ENCODE results near the gene ARMC3. TPM values are rescaled to one million over a fixed set of nuclear protein-coding genes. Genes with fewer than 3 reads are reported as not detected.

ARMC3 gene
- polyA plus RNA-seq, 3 donors: not detected

DNA sequence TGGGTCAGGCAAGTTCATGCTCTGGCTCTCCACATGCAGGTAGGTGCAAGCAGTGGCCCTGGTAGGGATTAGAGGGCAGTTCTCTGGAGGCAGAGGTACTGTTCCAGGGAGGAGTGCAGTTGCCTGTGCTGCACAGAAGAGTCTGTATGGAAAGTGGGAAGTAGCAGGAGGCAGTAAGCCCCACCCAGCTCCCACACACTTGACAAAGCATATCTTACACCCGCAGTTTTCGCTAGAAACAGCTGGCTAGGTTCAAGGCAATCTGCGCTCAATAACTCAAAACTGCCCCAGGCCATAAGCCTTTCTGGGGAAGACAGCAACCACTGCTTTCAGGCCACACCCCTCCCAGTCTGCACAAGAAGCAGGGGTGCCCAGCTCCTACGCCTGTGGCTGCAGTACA, 33.1 kb upstream of the ARMC3 start:
- peaks cover 0 to 5% of the 10 kb centered on the region in 2 donors for H3K4me1 ChIP-seq (ENCODE audit: control insufficient read depth in 1 of 2, insufficient read depth in 2 of 2, low read length in 2 of 2)
- H3K27ac ChIP-seq (ENCODE audit: low read depth in 1 of 2, low read length in 2 of 2): no peak overlapping the region
- no peak for DNase-seq
- Mint-ChIP-seq H3K27me3 (ENCODE audit: low read depth in 3 of 3) (peaks cover 0 to 6% (median 2%) of the 10 kb centered on the region in 3 donors), H3K9me3 (peaks cover 5 to 18% (median 13%) of the 10 kb centered on the region in 7 donors), H3K4me3 (no peak overlapping the region), H3K27ac (no peak overlapping the region), H3K4me1 (peaks cover 5% of the 10 kb centered on the region), H3K36me3 (no peaks in the 10 kb centered on the region)
- no peak overlapping the region for H2AFZ ChIP-seq (ENCODE audit: insufficient read depth, low read depth, low read length, poor library complexity, severe bottlenecking)
- no peaks in the 10 kb centered on the region for H4K20me1 ChIP-seq (ENCODE audit: insufficient read depth, low read length)
- no peaks in the 10 kb centered on the region for H3K36me3 ChIP-seq (replicated peaks in 1 of 2; ENCODE audit: control insufficient read depth in 1 of 2, insufficient read depth in 2 of 2, low read length in 2 of 2)
- H3K4me3 ChIP-seq (replicated peaks in 1 of 3; ENCODE audit: low read depth in 2 of 3, low read length in 3 of 3): no peak overlapping the region
- intact Hi-C loops (cut with micrococcal nuclease): no loop called here
- H3K9ac ChIP-seq (ENCODE audit: insufficient read depth, low read length, poor library complexity, severe bottlenecking): no peak overlapping the region
- no peak overlapping the region for H3K4me2 ChIP-seq (replicated peaks; ENCODE audit: extremely low read depth, low read length, poor library complexity, severe bottlenecking)
- H3K27me3 ChIP-seq (ENCODE audit: control insufficient read depth in 2 of 2, insufficient read depth in 2 of 2, low read length in 2 of 2): no peaks in the 10 kb centered on the region
- H3K79me2 ChIP-seq (ENCODE audit: insufficient read depth, low read length): no peaks in the 10 kb centered on the region
- peaks cover 0 to 3% of the 10 kb centered on the region in 2 donors for H3K9me3 ChIP-seq (replicated peaks in 1 of 2; ENCODE audit: control insufficient read depth in 1 of 2, insufficient read depth in 1 of 2, low read length in 2 of 2)
- 54% methylated on average over 4 of the region's 4 CpGs for WGBS (ENCODE audit: insufficient coverage)
- TF ChIP-seq, protein P1, sequence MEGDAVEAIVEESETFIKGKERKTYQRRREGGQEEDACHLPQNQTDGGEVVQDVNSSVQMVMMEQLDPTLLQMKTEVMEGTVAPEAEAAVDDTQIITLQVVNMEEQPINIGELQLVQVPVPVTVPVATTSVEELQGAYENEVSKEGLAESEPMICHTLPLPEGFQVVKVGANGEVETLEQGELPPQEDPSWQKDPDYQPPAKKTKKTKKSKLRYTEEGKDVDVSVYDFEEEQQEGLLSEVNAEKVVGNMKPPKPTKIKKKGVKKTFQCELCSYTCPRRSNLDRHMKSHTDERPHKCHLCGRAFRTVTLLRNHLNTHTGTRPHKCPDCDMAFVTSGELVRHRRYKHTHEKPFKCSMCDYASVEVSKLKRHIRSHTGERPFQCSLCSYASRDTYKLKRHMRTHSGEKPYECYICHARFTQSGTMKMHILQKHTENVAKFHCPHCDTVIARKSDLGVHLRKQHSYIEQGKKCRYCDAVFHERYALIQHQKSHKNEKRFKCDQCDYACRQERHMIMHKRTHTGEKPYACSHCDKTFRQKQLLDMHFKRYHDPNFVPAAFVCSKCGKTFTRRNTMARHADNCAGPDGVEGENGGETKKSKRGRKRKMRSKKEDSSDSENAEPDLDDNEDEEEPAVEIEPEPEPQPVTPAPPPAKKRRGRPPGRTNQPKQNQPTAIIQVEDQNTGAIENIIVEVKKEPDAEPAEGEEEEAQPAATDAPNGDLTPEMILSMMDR (IDR thresholded peaks at IDR 0.05): no peak

DNA sequence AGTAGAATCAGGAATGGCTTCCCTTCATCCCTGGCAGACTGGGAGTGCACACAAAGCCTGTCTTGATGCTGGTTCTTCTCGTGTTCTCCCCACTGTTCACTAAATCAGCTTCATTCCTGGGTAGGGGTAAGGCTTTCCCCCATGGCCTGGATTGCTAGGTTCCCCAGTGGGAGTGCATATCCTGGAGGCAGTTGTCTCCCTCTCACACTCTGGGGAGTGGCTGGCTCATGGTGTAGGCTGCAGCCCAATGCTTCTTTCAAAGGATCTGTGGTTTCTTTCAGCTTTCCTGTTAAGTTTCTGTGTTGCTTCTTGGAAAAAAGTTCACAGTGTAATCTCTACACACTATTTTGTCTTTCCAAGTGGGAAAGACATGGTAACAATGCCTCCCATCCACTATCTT, 32.6 kb upstream of the ARMC3 start:
- H3K27ac ChIP-seq (ENCODE audit: low read depth in 1 of 2, low read length in 2 of 2): no peak overlapping the region
- no peak overlapping the region for H3K27ac Mint-ChIP-seq
- no peaks in the 10 kb centered on the region for H3K36me3 Mint-ChIP-seq
- WGBS (ENCODE audit: insufficient coverage): no CpG with 5 or more reads among the region's 1 CpG
- TF ChIP-seq, protein P1 (IDR thresholded peaks at IDR 0.05): no peak
- no peaks in the 10 kb centered on the region for H3K36me3 ChIP-seq (replicated peaks in 1 of 2; ENCODE audit: control insufficient read depth in 1 of 2, insufficient read depth in 2 of 2, low read length in 2 of 2)
- intact Hi-C loops (cut with micrococcal nuclease): no loop called here
- H3K27me3 Mint-ChIP-seq (ENCODE audit: low read depth in 3 of 3): peaks cover 0 to 6% (median 2%) of the 10 kb centered on the region in 3 donors
- peaks cover 0 to 5% of the 10 kb centered on the region in 2 donors for H3K4me1 ChIP-seq (ENCODE audit: control insufficient read depth in 1 of 2, insufficient read depth in 2 of 2, low read length in 2 of 2)
- no peaks in the 10 kb centered on the region for H3K79me2 ChIP-seq (ENCODE audit: insufficient read depth, low read length)
- DNase-seq: no peak
- H3K9me3 Mint-ChIP-seq: peaks cover 2 to 14% (median 10%) of the 10 kb centered on the region in 7 donors
- no peak overlapping the region for H3K4me3 Mint-ChIP-seq
- no peak overlapping the region for H2AFZ ChIP-seq (ENCODE audit: insufficient read depth, low read depth, low read length, poor library complexity, severe bottlenecking)
- peaks cover 0 to 3% of the 10 kb centered on the region in 2 donors for H3K9me3 ChIP-seq (replicated peaks in 1 of 2; ENCODE audit: control insufficient read depth in 1 of 2, insufficient read depth in 1 of 2, low read length in 2 of 2)
- no peak overlapping the region for H3K4me2 ChIP-seq (replicated peaks; ENCODE audit: extremely low read depth, low read length, poor library complexity, severe bottlenecking)
- H3K27me3 ChIP-seq (ENCODE audit: control insufficient read depth in 2 of 2, insufficient read depth in 2 of 2, low read length in 2 of 2): no peaks in the 10 kb centered on the region
- no peaks in the 10 kb centered on the region for H4K20me1 ChIP-seq (ENCODE audit: insufficient read depth, low read length)
- H3K4me3 ChIP-seq (replicated peaks in 1 of 3; ENCODE audit: low read depth in 2 of 3, low read length in 3 of 3): no peak overlapping the region
- H3K4me1 Mint-ChIP-seq: peaks cover 5% of the 10 kb centered on the region
- H3K9ac ChIP-seq (ENCODE audit: insufficient read depth, low read length, poor library complexity, severe bottlenecking): no peak overlapping the region
